ENCODE data around the gene ZKSCAN2. TPM values are rescaled to one million over a fixed set of nuclear protein-coding genes. Genes with fewer than 3 reads are reported as not detected.

Gene ZKSCAN2
- total and polyA plus RNA-seq, 10 donors: 0.74 to 6.0 (median 4.1) TPM

DNA sequence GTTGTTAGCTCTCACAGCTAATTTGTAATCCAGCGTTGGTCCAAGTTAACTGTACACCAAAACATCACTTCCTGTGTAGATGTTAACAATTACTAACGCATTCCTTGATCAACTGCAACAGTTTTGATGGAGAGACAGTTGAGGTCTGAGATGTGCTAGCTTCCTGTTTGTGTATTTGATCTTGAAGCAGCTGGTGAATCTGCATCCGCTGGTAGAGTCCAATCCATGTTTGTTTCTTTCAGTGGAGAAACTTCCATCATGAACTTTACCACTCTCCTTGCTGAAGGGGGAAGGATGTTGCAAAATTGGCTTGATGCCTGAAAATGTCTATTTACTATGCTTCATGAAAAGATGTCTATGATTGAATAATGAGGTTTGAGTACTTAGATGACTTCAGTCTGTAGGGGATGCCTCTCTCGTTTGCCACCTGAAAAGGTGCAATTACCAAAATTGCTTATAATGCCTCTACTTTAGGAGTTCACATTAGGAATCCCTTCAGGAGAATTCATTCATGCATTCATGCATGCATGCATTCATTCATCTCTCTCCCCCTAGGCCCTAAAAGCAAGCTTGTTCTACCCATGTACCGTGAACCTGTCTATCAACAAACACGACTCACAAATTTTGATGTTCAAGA is 39.6 kb upstream of the ZKSCAN2 start:
- no peaks in the 10 kb centered on the region for H3K36me3 ChIP-seq
- intact Hi-C loops (cut with DNase I; ENCODE audit: low total_unique reads): no loop called here
- no peaks in the 10 kb centered on the region for H3K4me1 ChIP-seq
- no peaks in the 10 kb centered on the region for H3K27me3 ChIP-seq (replicated peaks in 1 of 7)
- no peak overlapping the region for H3K27ac ChIP-seq
- TF ChIP-seq CTCF (IDR thresholded peaks at IDR 0.05 in 8 of 11, conservative IDR thresholded peaks at IDR 0.05 in 3 of 11) (no peak), POLR2A (IDR thresholded peaks at IDR 0.05) (no peak), POLR2AphosphoS5 (IDR thresholded peaks at IDR 0.05) (no peak)
- H3K4me3 ChIP-seq: no peak overlapping the region
- no peaks in the 10 kb centered on the region for H3K9me3 ChIP-seq
- WGBS, 5 donors: 65 to 83% (median 75%) methylated on average over 6 of the region's 6 CpGs
- DNase-seq: no peak

- 55 to 77% (median 69%) methylated on average over 3 of the region's 3 CpGs for WGBS, 5 donors
- DNase-seq: no peak
These were observed 33.9 kb upstream of the ZKSCAN2 start for GRCh38 chr16:25291580-25291979.

DNA sequence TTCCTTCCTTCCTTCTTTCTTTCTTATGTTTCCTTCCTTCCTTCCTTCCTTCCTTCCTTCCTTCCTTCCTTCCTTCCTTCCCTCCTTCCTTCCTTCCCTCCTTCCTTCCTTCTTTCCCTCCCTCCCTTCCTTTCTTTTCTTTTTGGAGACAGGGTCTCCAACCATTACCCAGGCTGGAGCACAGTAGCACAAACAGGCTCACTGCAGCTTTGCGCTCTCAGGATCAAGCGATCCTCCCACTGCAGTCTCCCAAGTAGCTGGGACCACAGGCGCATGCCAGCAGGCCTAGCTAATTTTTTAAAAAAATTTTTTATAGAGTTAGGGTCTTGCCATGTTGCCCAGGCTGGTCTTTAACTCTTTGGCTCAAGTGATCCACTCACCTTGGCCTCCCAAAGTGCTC is 31.8 kb upstream of the ZKSCAN2 start:
- Histone ChIP-seq H3K27me3 (replicated peaks in 1 of 7) (no peaks in the 10 kb centered on the region), H3K4me3 (no peak overlapping the region), H3K9me3 (peaks cover 0 to 9% (median 2%) of the 10 kb centered on the region in 8 donors), H3K4me1 (no peaks in the 10 kb centered on the region), H3K27ac (no peak overlapping the region), H3K36me3 (no peaks in the 10 kb centered on the region)
- intact Hi-C loops (cut with DNase I; ENCODE audit: low total_unique reads): no loop called here
- DNase-seq: no peak
- 95 to 98% (median 96%) methylated on average over 3 of the region's 3 CpGs for WGBS, 5 donors
- no peak for TF ChIP-seq POLR2AphosphoS5 (IDR thresholded peaks at IDR 0.05)
- no peak for TF ChIP-seq POLR2A (IDR thresholded peaks at IDR 0.05)
- TF ChIP-seq CTCF (IDR thresholded peaks at IDR 0.05 in 8 of 11, conservative IDR thresholded peaks at IDR 0.05 in 3 of 11): no peak

More at GRCh38 chr16:25291580-25291979, 33.9 kb upstream of the ZKSCAN2 start:
- intact Hi-C loops (cut with DNase I; ENCODE audit: low total_unique reads): no loop called here
- TF ChIP-seq POLR2A (IDR thresholded peaks at IDR 0.05): no peak
- no peak for TF ChIP-seq CTCF (IDR thresholded peaks at IDR 0.05 in 8 of 11, conservative IDR thresholded peaks at IDR 0.05 in 3 of 11)
- no peak for TF ChIP-seq POLR2AphosphoS5 (IDR thresholded peaks at IDR 0.05)
- H3K4me3 ChIP-seq: no peak overlapping the region
- H3K9me3 ChIP-seq: no peaks in the 10 kb centered on the region
- no peaks in the 10 kb centered on the region for H3K27me3 ChIP-seq (replicated peaks in 1 of 7)
- H3K27ac ChIP-seq: no peak overlapping the region
- H3K4me1 ChIP-seq: no peaks in the 10 kb centered on the region
- H3K36me3 ChIP-seq: no peaks in the 10 kb centered on the region

DNA sequence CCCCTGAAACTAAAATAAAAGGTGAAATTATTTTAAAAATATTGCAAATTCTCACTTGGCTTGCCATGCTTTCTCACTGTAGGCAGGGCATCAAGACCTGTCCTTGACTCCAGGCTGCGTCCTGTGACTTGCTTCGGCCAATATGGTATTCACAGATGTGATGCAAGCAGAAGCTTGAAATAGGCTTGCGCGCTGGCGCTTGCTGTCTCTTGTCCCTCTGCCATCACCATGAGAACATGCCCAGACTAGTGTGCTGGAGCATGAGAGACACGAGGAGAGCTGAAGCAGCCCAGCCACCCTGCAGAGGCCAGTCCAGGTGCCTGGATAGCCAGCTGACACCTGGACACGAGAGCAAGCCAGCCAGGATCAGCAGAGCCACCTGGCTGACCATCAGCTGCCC is 21.8 kb upstream of the ZKSCAN2 start:
- H3K27me3 ChIP-seq (replicated peaks in 1 of 7): peaks cover 0 to 6% (median 0%) of the 10 kb centered on the region in 7 donors
- TF ChIP-seq POLR2AphosphoS5 (IDR thresholded peaks at IDR 0.05) (no peak), CTCF (IDR thresholded peaks at IDR 0.05 in 8 of 11, conservative IDR thresholded peaks at IDR 0.05 in 3 of 11) (no peak), POLR2A (IDR thresholded peaks at IDR 0.05) (no peak)
- no peak overlapping the region for H3K27ac ChIP-seq
- no peaks in the 10 kb centered on the region for H3K36me3 ChIP-seq
- 81 to 87% (median 85%) methylated on average over 7 of the region's 7 CpGs for WGBS, 5 donors
- no peaks in the 10 kb centered on the region for H3K4me1 ChIP-seq
- DNase-seq: no peak
- H3K9me3 ChIP-seq: peaks cover 0 to 11% (median 1%) of the 10 kb centered on the region in 8 donors
- intact Hi-C loops (cut with DNase I; ENCODE audit: low total_unique reads): no loop called here
- no peak overlapping the region for H3K4me3 ChIP-seq

Data from spleen (tissue), 11 donors.